NCI-H128 (cell line): ENCODE measurements around the gene KIF3B.
"Not testable (repeated sequence)": the region's sequence is repeated elsewhere in the genome, so short reads cannot be mapped to it uniquely, and the experiment has no call there.

Source experiments
- DNase-seq: peaks from one replicate; lab custom pipeline; 2025; ENCODE audit not compliant: unreplicated experiment; lab: John Stamatoyannopoulos, UW

Gene KIF3B

DNA sequence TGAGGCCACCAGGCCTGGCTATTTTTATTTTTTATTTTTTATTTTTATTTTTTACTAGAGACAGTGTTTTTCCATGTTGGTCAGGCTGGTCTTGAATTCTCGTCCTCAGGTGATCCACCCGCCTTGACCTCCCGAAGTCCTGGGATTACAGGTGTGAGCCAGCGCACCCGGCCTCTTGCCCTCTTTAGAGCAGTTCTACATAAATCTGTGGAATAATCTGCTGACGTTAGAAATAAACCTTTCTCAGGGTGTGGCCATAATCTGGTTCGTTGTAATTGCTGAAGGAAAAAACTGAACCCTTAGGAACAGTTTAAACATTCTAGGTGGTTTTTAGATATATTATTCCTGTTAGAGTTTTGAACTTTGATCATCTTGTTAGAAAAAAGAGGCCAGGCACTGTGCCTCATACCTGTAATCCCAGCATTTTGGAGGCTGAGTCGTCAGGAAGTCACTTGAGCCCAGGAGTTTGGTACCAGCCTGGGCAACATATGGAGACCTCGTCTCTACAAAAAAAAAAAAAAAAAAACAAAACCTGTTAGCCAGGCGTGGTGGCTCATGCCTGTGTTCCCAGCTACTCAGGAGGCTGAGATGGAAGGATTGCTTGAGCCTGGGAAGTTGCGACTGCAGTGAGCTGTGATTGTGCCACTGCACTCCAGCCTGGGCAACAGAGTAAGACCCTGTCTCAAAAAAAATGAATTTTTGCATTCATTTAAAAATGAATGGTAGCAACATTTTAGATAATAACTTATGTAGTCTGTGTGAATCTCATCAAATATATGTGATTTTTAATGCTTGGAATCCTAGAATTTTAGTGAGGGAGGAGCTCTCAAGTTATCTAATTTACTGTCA, 104.9 kb downstream of the KIF3B start:
- no peak for DNase-seq

DNA sequence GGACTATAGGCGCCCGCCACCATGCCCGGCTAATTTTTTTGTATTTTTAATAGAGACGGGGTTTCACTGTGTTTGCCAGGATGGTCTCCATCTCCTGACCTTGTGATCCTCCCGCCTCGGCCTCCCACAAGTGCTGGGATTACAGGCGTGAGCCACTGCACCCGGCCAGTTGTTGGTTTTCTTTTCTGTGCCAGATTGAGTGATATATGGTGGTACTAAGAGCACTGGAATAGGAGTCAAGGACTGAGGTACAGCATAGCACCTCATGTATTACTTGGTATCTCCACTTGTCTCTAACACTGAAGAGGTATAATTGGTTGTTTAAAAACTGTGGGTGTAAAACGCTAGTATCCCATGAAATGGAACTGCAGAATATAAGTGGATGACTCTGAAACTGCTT, 106.0 kb downstream of the KIF3B start:
- DNase-seq, result not testable (repeated sequence)
